A673 (cell line): Measurements from ENCODE around the gene NAT9.

Source experiments
- EZH2 ChIP-seq: fragments of 200-600 bp; sonication (generic); IDR thresholded peaks from 2 replicates; pipeline ENCODE4 v1.6.1; 2017; ENCODE audit warnings: borderline replicate concordance, low read depth, mild to moderate bottlenecking, mixed read lengths, antibody characterized with exemption, low read length; ENCODE audit not compliant: poor library complexity, severe bottlenecking
- TF ChIP-seq, protein P1 (sequence below): fragments of 300-800, 200-600 bp; sonication (generic); conservative IDR thresholded peaks from 2 replicates; pipeline ENCODE4 v1.5.1; 2017; ENCODE audit warnings: low read depth, mild to moderate bottlenecking, antibody characterized with exemption, low read length, moderate library complexity, mixed read lengths

GRCh38 chr17:74815067-74815466 is 38.9 kb upstream of the NAT9 start:
- TF ChIP-seq, protein P1, sequence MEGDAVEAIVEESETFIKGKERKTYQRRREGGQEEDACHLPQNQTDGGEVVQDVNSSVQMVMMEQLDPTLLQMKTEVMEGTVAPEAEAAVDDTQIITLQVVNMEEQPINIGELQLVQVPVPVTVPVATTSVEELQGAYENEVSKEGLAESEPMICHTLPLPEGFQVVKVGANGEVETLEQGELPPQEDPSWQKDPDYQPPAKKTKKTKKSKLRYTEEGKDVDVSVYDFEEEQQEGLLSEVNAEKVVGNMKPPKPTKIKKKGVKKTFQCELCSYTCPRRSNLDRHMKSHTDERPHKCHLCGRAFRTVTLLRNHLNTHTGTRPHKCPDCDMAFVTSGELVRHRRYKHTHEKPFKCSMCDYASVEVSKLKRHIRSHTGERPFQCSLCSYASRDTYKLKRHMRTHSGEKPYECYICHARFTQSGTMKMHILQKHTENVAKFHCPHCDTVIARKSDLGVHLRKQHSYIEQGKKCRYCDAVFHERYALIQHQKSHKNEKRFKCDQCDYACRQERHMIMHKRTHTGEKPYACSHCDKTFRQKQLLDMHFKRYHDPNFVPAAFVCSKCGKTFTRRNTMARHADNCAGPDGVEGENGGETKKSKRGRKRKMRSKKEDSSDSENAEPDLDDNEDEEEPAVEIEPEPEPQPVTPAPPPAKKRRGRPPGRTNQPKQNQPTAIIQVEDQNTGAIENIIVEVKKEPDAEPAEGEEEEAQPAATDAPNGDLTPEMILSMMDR, result no peak
- TF ChIP-seq EZH2, result no peak
